LHCN-M2 (cell line): ENCODE data around the gene APOL1. TPM values are rescaled to one million over a fixed set of nuclear protein-coding genes. Genes with fewer than 3 reads are reported as not detected.
"Not testable (repeated sequence)": the region's sequence is repeated elsewhere in the genome, so short reads cannot be mapped to it uniquely, and the experiment has no call there.

ENCODE experiments used
- DNase-seq: peaks from one replicate; pipeline ENCODE4 v3.0.0-alpha.2; 2012; ENCODE audit warnings: low read depth
- polyA plus RNA-seq: library from polyadenylated mRNA; unstranded; fragments of >200 nt; gene quantifications from one replicate; pipeline ENCODE4 v1.2.1, GENCODE V29; 2012; ENCODE audit warnings: missing spikeins
- total RNA-seq: library from RNA; depleted of rRNA; stranded (reverse); fragments of >200 nt; gene quantifications from 2 replicates; pipeline ENCODE4 v1.2.3, GENCODE V29; 2014; rRNA removed

Gene APOL1, protein sequence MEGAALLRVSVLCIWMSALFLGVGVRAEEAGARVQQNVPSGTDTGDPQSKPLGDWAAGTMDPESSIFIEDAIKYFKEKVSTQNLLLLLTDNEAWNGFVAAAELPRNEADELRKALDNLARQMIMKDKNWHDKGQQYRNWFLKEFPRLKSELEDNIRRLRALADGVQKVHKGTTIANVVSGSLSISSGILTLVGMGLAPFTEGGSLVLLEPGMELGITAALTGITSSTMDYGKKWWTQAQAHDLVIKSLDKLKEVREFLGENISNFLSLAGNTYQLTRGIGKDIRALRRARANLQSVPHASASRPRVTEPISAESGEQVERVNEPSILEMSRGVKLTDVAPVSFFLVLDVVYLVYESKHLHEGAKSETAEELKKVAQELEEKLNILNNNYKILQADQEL
- total RNA-seq: 1.4 and 1.7 TPM in 2 replicates
- polyA plus RNA-seq: 4.3 TPM

DNA sequence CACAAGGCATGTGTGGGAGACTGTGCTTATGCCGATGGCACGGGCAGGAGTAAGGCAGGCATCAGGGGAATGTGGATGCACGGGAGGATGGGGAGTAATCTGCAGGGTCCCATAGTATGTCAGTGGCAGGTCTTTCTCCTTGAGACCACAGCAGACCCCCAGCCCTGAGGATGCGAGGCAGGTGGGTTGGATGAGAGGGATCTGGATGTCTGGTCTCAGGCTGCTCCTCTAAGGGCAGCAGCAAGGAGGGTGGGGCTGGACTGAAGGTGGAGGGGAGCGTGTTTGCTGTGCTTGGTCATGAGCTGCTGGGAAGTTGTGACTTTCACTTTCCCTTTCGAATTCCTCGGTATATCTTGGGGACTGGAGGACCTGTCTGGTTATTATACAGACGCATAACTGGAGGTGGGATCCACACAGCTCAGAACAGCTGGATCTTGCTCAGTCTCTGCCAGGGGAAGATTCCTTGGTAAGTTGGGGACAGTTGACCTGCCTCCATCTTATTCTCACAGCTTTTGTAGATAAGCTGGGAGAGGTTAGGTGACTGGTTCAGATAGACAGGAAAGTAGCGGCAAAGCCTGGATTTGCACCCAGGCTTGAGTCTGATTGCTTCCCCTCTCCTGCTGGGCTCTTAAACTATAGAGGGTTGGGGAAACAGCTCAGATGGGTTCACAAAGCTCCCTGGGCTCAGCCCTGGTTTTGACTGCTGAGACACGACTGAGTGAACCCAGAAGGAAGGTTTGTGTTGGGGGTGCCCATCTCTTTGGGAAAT, at the start of gene APOL1:
TSS of gene APOL1 (plus strand) at position 380 of the 769 bp plus-strand sequence. CDS start 1,823 bp downstream, outside the sequence.
- no peak for DNase-seq

DNA sequence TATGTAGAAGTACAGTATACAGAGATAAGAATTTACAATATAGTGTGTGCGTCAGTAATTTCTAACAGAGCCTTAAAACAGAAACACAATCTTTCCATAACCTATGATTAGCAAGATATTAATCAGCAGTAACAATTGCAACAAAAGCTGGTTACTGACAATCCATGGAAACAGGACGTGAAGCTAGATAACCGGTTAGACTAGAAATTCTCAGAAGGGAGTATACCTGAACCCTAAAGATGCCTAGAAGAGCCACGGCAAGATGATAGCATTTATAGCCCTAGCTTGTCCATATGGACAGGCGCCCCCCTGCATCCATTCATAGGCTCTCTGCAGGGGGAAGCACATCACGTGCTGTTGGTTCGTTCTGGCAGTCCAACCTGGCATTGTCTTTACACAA, 49.5 kb upstream of the APOL1 start:
- not testable (repeated sequence) for DNase-seq

DNA sequence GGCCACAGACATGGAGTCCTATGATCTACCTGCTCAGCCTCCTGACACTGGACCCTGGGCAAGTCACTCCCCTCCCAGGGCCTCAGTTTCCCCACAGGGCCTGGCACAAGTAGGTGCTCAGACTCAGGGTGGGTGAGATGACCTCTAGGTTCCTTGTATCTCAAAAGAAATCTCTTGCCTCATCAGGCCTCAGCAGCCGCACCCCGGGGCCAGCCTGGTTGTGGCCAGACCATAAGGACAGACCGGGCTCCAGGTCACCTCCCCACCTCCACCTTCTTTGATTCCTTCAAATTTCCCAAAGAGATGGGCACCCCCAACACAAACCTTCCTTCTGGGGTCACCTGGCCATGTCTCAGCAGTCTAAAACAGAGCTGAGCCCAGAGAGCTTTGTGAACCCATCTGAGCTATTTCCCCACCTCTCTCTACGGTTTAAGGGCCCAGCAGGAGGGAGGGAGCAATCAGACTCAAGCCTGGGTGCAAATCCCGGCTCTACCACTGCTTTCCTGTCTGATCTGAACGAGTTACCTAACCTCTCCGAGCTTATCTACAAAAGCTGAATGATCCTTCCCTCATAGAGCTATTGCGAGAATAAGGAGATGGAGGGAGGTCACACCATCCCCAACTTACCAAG, 48.8 kb upstream of the APOL1 start:
- no peak for DNase-seq

DNA sequence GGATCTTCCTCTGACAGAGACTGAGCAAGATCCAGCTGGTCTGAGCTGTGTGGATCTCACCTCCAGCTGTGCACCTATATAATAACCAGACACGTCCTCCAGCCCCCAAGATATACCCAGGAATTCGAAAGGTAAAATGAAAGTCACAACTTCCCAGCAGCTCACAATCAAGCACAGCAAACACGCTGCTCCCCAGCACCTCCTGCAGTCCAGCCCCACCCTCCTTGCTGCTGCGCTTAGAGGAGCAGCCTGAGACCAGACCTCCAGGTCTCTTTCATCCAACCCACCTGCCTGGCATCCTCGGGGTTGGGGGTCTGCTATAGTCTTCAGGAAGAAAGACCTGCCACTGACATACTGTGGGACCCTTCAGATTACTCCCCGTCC, 48.3 kb upstream of the APOL1 start:
- no peak for DNase-seq

DNA sequence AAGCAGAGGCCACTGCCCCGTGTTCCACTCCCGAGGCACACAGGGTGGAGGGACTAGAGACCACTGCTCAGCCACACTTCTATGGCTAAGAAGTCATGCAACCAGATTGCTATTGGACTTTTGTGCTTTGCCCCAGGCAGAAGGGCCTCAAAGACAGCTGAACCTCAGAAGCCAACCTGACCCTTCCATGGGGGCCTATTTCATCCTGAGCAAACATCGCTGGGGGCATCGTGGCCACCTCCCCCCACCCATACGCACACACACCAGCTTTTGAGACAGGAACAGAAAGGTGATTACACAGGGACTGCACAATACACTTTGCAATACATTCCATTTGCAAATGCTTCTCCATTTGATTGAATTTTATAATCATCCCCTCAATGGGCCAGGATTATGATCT, 47.4 kb upstream of the APOL1 start:
- not testable (repeated sequence) for DNase-seq

DNA sequence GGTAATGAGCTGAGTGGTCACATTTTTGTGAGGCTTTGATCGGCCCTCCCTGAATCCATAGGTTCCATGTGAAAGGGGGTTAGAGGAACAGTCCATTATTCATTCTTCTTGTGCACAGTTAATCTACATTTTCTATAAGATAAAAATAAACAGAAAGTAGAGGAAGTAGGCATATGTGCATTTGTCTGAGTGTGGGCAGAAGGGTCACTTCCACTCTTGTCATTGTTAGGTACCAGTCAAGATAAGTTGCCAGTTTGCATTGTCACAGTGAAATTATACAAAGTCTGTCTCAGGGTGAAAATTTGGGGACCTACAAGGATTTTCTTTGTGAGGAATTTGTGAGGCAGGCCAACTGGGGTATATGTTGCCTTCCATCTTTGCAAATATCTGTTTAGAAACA, 46.7 kb upstream of the APOL1 start:
- no peak for DNase-seq

DNA sequence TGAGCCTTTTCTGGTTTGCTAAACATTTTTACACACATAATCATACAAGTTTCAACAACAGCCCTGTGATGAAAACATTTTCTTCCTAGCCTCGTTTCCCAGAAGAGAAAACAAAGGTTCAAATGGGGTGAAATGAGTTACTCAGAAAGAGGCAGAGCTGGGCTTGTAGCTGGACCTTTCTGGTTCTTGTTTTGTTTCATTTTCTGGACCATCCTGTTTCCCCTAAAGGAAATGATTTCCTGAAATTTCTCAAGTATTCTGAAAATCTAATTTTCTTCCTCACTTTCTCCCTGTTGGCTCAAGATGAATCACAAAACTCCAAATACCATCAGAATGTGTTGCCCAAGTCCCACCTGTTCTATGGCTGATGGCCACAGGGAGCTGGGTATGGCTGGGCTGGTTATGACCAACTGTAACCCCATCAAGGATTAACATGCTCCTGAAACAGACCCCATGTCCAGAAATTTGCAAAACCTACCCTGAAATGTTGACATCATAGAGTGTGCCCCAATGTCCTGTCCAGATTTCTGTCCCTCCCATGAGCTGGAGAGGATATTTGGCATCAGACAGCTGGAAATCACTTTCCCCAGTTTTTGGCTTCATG, 44.7 kb upstream of the APOL1 start:
- peak; percentile 66 for DNase-seq

DNA sequence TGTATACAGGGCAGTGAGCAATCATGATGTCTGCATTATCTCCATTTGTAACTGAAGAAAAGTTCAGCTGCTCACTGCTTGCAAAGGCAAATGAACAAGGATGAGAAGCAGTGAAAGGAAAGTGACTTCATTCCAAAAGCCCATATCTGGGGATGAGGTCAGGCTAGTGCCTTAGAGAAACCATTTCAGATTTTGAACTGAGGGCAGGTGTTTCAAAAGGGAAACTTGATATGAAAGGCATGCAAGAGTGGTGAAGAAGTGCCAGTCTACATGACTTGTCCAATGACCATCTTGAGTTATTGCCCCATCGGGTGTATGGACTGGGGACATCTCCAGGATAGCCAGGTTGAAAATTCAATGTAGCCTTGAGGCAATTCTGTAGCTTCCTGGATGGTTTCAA, 44.0 kb upstream of the APOL1 start:
- no peak for DNase-seq

DNA sequence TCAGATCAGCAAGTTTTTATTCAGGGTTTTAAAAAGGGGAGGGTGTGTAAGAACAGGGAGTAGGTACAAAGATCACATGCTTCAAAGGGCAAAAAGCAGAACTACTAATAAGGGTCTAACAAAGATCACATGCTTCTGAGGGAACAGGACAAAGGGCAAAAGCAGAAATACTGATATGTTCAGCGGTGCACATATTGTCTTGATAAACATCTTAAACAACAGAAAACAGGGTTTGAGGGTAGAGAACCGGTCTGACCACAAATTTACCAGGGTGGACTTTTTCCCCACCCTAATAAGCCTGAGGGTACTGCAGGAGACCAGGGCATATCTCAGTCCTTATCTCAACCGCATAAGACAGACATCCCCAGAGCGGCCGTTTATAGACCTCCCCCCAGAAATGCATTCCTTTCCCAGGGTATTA, 43.4 kb upstream of the APOL1 start:
- not testable (repeated sequence) for DNase-seq

DNA sequence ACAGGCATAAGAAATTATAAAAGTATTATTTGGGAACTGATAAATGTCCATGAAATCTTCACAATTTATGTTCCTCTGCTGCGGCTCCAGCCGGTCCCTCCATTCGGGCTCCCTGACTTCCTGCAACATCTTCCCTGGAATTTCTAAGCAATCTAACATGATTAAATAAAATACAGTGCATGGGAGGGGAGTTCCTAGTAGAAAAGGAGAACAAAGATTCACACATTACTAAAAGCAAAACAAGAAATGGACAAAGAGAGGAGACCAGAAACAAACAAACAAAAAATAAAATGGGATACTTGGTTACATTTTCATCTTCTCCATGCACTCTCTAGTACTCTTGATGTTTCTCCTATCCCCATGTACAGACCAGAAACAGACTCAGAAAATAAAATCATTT, 42.7 kb upstream of the APOL1 start:
- DNase-seq: no peak

DNA sequence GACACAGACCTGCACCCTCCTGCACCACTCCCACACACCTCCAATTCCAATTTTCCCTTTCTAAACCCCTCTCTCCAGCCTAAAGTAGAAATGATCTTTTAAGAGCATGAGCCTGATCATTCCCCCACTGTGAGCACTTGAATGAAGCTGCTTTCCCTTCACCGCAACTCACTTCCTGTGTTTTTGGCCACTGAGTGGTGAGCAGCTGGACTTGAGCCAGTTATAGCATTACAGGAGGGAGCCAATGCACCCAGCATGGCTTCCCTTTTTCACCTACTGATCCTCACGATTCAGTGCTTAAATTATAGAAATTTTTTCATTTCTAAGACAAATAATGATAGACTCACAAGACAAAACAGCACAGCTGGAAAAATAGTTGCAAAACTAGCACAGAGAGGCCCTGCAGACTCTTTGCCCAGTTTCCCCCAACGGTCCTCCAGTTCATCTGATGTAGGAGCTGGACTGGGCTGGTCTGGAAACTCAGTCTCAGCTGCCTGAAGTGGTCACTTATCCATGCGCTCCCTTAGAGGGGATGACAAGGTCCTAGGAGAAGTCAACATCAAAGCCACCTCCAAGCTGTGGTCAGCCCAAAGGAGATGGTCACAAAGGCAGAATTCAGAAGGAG, 41.6 kb upstream of the APOL1 start:
- no peak for DNase-seq

DNA sequence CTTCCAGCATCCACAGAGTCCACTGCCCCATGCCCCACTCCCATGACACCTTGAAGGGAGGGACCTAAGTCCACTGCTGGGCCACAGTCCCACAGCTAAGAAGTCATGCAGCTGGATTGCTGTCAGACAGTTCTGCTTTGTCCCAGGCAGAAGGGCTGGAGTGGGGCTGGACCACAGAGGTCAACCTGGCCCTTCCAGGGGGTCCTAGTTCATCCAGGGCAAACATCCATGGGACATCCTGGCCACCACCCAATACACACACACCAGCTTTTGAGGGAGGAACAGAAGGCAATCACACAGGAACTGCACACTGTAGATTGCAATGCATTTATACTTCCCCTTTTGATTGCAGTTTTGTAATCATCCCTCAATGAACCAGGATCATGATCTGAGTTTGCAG, 40.0 kb upstream of the APOL1 start:
- DNase-seq: no peak

DNA sequence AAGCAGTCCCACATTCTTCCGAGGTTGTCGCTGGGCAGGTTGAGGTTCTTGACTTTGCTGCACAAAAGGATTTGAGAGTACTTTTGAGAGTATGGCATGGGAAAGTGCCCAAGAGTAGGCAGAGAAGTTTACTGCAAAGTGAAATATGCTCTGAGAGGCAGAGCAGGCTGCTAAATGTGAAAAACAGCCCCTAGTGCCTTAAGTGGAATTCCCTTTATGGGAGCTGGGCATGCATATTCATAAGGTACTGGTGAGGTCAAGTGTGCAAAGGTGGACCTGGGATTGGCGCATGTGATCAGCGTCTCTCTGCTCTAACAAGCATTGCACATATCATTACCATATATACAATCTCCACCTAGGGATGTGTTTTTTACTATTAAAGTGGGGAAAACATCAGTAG, 39.3 kb upstream of the APOL1 start:
- DNase-seq: no peak

DNA sequence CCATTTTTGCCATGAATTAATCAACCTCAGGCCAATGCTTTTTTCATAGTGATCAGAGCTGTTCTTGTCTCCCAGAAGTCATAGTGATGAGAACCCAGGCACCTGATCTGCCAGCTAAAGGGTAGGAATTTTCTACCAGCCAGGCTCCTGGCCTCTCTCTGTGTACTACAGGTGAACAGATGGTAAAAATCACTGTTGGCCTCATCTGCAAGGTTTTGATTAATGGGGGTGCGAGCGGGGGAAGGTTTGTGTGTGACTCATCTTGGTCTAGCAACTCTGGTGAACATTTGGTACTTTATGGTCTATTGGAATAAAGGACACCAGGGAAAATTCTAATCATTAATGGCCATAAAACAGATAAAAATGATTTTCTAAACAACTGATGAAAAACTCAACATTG, 37.0 kb upstream of the APOL1 start:
- DNase-seq: no peak

DNA sequence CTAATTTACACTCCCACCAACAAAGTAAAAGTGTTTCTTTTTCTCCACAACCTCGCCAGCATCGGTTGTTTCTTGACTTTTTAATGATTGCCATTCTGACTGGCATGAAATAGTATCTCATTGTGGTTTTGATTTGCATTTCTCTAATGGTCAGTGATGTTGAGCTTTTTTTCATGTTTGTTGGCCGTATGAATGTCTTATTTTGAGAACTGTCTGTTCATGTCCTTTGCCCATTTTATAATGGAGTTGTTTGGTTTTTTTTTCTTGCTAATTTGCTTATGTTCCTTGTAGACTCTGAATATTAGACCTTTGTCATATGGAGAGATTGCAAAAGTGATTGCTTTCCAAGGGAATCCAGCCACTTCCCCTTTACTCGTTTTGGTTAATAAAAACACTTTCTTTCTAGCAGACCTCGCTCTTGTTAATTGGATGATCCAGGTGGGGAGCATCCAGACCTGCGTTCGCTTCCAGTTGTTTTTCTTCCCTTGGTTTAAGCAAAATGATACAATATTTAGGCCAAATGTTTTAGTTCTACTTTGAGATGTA, 34.2 kb upstream of the APOL1 start:
- no peak for DNase-seq

DNA sequence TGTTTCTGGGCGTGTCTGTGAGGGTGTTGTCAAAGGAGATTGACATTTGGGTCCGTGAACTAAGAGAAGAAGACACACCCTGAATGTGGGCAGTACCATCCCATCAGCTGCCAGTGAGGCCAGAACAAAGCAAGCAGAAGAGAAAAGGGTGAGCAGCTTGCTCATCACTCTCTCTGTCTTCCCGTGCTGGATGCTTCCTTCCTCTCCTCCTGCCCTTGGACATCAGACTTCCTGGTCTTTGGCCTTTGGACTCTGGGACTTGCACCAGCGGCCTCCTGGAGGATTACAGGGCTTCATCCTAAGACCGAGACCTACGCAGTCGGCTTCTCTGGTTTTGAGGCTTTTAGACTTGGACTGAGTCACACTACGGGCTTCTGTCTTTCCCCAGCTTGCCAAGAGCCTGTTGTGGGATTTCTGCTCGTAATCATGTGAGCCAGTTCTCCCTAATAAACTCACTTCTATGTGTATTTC, 32.4 kb upstream of the APOL1 start:
- DNase-seq: peak; percentile 62

DNA sequence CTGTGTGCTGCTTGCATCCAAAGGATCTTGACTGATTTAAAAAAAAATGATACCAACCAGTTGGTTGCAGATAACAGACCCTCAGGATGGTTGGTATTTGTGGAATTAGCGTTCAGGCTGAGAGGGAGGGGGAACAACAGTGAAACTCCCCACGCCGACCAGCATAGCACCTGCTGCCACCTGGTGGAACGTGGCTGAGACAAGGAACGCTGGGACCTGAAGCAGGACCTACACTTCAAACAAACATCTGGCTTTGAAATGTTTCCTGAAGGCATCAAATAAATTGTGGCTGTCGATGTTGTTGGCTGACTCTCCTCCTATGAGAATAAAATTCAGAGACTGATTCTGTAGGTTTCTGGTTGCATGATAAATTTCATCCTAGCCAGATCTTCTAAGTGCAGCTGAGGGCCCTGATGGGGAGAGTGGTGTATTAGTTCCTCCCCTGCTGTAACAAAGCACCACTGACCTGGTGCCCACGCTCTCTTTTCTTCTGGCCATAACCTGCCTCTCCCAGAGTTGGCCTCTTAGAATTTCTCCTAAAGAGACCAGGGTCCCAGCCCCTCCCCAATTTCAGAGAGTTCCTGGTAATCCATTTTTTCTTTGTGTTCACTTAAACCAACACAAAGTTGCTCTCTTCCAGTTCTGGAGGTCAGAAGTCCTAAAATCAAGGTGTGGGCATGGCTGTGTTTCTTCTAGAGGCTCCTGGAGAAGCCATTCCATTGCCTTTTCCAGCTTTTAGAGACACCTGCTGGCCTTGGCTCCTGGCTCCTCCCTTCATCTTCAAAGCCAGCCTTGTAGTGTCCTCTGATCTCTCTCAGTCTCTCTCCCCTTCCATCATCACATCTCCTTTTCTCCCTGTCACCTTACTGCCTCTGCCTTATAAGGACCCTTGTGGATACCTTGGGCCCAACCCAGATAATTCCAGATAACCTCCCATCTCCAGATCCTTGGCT, 30.9 kb upstream of the APOL1 start:
- DNase-seq: no peak

DNA sequence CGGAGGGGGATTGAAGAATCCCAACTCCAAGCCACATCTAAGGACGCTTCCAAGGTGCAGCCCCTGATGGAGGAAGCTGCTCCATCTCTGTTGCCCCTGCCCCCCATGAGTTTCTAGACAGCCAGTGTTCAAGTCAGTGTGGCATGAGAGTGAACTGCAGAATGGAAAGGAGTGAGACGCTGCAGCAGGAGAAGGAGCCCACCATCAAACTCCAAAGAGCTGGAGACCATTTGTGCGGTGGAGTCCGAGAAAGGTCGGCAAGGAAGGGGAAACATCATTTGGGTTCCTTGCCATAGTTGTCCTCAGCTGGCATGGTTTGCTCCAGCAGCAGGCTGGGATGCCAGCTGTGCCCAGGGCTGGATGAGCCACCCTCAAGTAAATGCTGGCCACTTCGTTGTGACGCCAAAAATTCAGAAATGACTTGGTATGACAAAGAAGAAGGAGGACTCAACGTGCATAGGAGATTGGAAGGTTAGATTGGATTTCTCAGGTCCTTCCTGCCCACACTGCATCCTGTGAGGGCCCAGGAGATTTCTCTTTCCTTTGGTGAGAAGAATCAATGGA, 30.0 kb upstream of the APOL1 start:
- DNase-seq: no peak

DNA sequence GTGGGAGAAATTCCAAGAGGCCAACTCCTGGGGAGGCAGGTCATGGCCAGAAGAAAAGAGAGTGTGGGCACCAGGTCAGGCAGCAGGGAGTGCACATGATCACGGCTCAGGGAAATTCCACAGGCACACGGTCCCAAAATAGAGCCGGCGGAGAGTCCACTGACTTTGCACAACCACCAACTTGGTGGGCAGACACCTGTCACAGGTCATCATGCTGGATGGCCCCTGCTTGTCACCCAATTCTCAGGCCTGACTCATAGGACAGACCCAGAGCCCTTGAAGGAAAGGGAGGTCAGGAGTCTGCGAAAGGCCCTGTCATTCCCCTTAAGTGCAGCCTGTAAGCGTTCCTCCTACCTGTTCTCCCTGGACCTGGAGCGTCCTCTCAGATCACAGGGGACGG, 29.4 kb upstream of the APOL1 start:
- DNase-seq: peak; percentile 23

DNA sequence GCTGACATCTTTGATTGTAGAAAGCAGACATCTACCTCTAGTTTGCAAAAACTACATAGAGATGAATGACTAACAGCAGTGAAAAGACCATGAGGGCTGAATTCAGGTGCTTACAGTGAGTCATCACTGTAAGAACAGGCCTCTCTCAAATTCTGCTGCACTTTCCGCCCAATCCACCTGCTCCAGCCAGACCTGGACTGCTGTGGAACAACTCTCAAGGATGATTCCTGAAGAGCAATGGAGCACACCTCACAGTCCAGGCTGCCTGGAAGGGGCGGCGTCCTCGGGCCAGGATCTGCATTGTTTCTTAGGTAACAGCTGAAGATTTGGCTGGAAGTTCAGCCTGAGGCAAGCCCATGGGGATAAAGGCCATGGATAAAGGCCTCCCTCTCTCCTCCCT, 28.7 kb upstream of the APOL1 start:
- no peak for DNase-seq
